ENCODE measurements around the gene TDRD9.

DNA sequence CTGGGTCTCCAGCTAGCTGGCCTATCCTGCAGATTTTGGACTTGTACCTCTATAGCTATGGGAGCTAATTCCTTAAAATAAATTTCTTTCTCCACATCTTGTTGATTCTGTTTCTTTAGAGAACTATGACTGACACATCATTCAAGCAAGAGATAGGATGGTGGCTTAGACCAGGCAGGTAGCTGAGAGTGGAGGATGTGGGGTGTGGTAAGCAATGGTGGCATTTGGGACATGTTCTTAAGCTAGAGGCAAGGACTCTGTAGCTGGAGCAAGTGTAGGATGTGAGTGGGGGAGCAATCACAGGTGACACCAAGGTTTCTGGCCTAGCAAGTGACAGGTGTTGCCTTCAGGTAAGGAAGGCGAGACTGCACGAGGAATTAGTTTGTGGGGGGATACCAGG, 6.8 kb downstream of the TDRD9 start:
- TF ChIP-seq POLR2AphosphoS5 (IDR thresholded peaks at IDR 0.05; ENCODE audit: borderline replicate concordance, low read depth, low read length) (no peak), EZH2 (IDR thresholded peaks at IDR 0.05) (no peak)
